WI38 (cell line): ENCODE measurements around the gene CISD3.

Source experiments
- H3K4me3 ChIP-seq: 2 replicates; pipeline ENCODE4 v1.5.1; 2011; ENCODE audit warnings: low read depth, mild to moderate bottlenecking, control low read depth, low read length
- CTCF ChIP-seq: IDR thresholded peaks from 2 replicates; pipeline ENCODE4 v1.5.1; 2012; ENCODE audit warnings: low read depth, mild to moderate bottlenecking, control low read depth, low read length

Gene CISD3

GRCh38 chr17:38715216-38715943, 14.8 kb upstream of the CISD3 start:
- no peak overlapping the region for H3K4me3 ChIP-seq
- no peak for TF ChIP-seq CTCF

GRCh38 chr17:38716368-38717005, 13.7 kb upstream of the CISD3 start:
- no peak for TF ChIP-seq CTCF
- H3K4me3 ChIP-seq = no peak overlapping the region

GRCh38 chr17:38717139-38717745, 12.9 kb upstream of the CISD3 start:
- TF ChIP-seq CTCF = no peak
- no peak overlapping the region for H3K4me3 ChIP-seq

- TF ChIP-seq CTCF = no peak
- no peak overlapping the region for H3K4me3 ChIP-seq
Observed at GRCh38 chr17:38719289-38719942, 10.7 kb upstream of the CISD3 start.

DNA sequence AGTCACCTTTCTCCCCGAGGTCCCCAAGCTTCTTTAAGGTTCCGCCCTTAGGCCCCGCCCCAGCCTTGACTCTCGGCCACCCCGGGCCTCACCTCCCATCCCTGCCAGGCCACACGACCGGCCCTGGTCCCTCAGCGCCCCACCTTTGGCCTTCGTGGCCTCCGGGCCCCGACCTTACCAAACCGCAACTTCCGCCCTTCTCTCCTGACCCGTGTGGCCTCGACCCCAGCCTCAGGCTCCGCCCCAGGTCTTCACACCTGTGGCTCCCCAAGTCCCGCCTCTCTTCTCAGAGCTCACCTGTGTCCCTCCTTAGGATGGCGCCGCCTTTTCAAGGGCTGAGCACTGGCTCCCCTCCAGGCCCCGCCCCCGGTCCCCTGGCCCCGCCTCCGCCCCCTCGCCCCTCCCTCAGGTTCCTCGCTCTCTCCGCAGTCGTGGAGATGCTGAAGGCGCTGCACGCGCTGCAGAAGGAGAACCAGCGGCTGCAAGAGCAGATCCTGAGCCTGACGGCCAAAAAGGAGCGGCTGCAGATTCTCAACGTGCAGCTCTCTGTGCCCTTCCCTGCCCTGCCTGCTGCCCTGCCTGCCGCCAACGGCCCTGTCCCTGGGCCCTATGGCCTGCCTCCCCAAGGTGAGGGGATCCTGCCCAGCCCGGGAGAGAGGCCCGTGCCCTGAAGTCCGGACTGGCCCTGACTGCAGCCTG, 10.0 kb upstream of the CISD3 start:
- TF ChIP-seq CTCF = no peak
- H3K4me3 ChIP-seq = no peak overlapping the region

GRCh38 chr17:38720941-38721340, 9.2 kb upstream of the CISD3 start:
- no peak overlapping the region for H3K4me3 ChIP-seq

More at GRCh38 chr17:38720941-38721340, 9.2 kb upstream of the CISD3 start:
- no peak for TF ChIP-seq CTCF
